Activated CD4-positive, alpha-beta T cell treated with anti-CD3 and anti-CD28 coated beads for 48 hours (primary cell): ENCODE data around the gene SPATA1.
A peak's percentile ranks its signal among the peaks of the same experiment; 100 is the strongest.
"Not testable (repeated sequence)": the region's sequence is repeated elsewhere in the genome, so short reads cannot be mapped to it uniquely, and the experiment has no call there.

Experiments
- DNase-seq: peaks from one replicate; pipeline ENCODE4 v3.0.0-alpha.2; 2020

SPATA1 gene

GRCh38 chr1:84510165-84510564, 4.0 kb downstream of the SPATA1 start:
- no peak for DNase-seq

GRCh38 chr1:84510668-84511067, 4.5 kb downstream of the SPATA1 start:
- no peak for DNase-seq

- no peak for DNase-seq
Measured at GRCh38 chr1:84524590-84524989, 18.4 kb downstream of the SPATA1 start.

GRCh38 chr1:84525779-84526178, 19.6 kb downstream of the SPATA1 start:
- DNase-seq: no peak

- no peak for DNase-seq
Measured at GRCh38 chr1:84538599-84538998, 32.4 kb downstream of the SPATA1 start.

- no peak for DNase-seq
Measured at GRCh38 chr1:84539972-84540371, 33.8 kb downstream of the SPATA1 start.

- no peak for DNase-seq
Measured at GRCh38 chr1:84540759-84541158, 34.6 kb downstream of the SPATA1 start.

GRCh38 chr1:84541679-84542078, 35.5 kb downstream of the SPATA1 start:
- no peak for DNase-seq

GRCh38 chr1:84550826-84551225, 44.6 kb downstream of the SPATA1 start:
- DNase-seq: no peak

GRCh38 chr1:84569216-84569615, 63.0 kb downstream of the SPATA1 start:
- no peak for DNase-seq

- no peak for DNase-seq
Measured at GRCh38 chr1:84570436-84571149, 64.4 kb downstream of the SPATA1 start.

GRCh38 chr1:84571150-84571535, 65.0 kb downstream of the SPATA1 start:
- DNase-seq: no peak

- no peak for DNase-seq
Measured at GRCh38 chr1:84573481-84573966, 67.3 kb downstream of the SPATA1 start.

GRCh38 chr1:84573967-84574842, 68.0 kb downstream of the SPATA1 start, which contains the start of gene CTBS:
Gene CTBS (minus strand): TSS chr1:84574440. CDS start chr1:84574415, 25 bp downstream.
- peak; percentile 89 for DNase-seq

GRCh38 chr1:84574936-84575335, 68.8 kb downstream of the SPATA1 start:
- DNase-seq: no peak

- DNase-seq: no peak
Measured at GRCh38 chr1:84581648-84582047, 75.5 kb downstream of the SPATA1 start.

- DNase-seq: no peak
Measured at GRCh38 chr1:84582802-84583587, 76.8 kb downstream of the SPATA1 start.

GRCh38 chr1:84583648-84584047, 77.5 kb downstream of the SPATA1 start:
- no peak for DNase-seq

GRCh38 chr1:84584126-84584525, 77.9 kb downstream of the SPATA1 start:
- no peak for DNase-seq

GRCh38 chr1:84585803-84586202, 79.6 kb downstream of the SPATA1 start:
- DNase-seq: no peak

GRCh38 chr1:84587099-84587498, 80.9 kb downstream of the SPATA1 start:
- DNase-seq: no peak

- DNase-seq: not testable (repeated sequence)
Measured at GRCh38 chr1:84594959-84595358, 88.8 kb downstream of the SPATA1 start.

GRCh38 chr1:84597011-84597410, 90.8 kb downstream of the SPATA1 start:
- DNase-seq: no peak
